Cardiac fibroblast (primary cell): Measurements from ENCODE around the gene KASH5.

ENCODE experiments used
- DNase-seq, 2 donors: peaks; one replicate each; pipeline versions ENCODE4 v3.0.0 to v3.0.0-alpha.2; 2010; ENCODE audit warnings: low read depth in 2 of 2
- H3K4me3 ChIP-seq, 2 donors: replicated peaks in 1 of 2; 1 replicate in 1 of 2; 2 replicates in 1 of 2; pipeline ENCODE4 v1.5.1; 2011; ENCODE audit warnings: low read depth in 2 of 2, low read length in 2 of 2, mild to moderate bottlenecking in 2 of 2, moderate library complexity in 1 of 2
- TF ChIP-seq, protein P1 (sequence below): IDR thresholded peaks from one replicate; pipeline ENCODE4 v1.5.1; 2011; ENCODE audit warnings: low read depth, mild to moderate bottlenecking, low read length, inconsistent platforms

KASH5 gene

DNA sequence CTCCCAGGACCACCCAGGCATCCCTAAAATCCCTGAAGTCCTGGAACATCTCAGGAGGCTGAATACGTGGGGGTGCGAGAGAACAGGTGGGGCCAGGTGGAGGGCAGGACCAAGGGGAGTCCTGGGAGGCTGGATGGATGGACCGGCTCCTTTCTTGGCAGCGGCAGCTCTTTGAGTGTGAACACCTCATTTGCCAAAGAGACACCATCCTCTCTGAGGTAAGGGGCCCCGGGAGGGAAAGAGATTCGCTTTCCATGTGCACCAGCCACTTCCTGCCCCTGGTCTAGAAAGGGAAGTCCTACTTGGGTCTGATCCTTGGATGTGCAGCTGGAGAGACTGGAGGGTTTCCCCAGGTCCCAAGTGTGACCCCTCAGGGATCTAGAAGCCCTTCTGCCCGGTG is 19.0 kb downstream of the KASH5 start:
- TF ChIP-seq, protein P1, sequence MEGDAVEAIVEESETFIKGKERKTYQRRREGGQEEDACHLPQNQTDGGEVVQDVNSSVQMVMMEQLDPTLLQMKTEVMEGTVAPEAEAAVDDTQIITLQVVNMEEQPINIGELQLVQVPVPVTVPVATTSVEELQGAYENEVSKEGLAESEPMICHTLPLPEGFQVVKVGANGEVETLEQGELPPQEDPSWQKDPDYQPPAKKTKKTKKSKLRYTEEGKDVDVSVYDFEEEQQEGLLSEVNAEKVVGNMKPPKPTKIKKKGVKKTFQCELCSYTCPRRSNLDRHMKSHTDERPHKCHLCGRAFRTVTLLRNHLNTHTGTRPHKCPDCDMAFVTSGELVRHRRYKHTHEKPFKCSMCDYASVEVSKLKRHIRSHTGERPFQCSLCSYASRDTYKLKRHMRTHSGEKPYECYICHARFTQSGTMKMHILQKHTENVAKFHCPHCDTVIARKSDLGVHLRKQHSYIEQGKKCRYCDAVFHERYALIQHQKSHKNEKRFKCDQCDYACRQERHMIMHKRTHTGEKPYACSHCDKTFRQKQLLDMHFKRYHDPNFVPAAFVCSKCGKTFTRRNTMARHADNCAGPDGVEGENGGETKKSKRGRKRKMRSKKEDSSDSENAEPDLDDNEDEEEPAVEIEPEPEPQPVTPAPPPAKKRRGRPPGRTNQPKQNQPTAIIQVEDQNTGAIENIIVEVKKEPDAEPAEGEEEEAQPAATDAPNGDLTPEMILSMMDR = no peak
- no peak for DNase-seq
- H3K4me3 ChIP-seq = no peak overlapping the region

DNA sequence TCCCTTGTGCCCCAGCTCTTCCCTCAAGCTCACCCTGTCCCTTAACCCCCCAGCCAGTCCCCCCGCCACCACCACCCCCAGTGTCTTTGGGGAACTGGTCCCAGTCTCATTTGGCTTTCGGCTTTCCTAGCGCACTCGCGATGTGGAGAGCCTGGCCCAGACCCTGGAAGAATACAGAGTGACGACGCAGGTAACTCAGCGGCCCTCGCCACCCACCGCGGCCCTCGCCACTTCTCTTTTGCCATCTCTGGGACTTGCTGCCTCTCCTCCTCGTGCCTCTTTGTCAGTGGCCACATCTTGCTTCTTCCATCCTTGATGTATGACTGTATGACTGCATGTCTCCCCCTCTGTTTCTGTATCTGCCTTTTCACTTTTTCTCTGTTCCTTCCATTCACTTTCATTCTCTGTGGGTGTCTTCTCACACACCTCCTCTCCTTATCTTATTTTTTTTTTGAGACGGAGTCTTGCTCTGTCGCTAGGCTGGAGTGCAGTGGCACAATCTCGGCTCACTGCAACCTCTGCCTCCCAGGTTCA is 19.5 kb downstream of the KASH5 start:
- DNase-seq = no peak
- TF ChIP-seq, protein P1 = no peak
- no peak overlapping the region for H3K4me3 ChIP-seq

DNA sequence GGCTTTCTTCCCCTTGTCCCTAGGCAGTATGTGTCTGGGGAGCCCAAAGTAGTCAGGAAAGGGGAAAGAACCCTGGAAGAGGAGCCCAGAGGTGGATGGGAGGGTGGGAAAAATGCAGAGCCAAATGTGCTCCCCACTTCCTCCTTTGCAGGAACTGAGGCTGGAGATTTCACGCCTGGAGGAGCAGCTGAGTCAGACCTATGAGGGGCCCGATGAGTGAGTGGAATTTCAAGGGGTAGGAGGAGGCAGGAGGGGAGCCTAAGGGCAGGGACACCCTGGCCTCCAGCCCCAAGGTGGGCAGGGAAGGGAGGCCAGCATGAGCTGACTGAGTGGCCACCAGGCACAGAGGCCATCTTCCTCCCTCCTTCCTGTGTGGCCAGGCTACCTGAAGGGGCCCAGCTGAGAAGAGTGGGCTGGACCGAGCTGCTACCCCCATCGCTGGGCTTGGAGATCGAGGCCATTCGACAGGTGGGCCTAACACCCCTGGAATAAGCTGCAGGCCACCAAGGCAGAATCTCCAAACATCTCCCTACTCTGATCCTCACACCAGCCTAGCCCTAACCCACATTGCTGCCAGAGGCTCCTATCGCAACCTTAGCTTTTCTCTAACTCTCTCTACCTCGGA is 20.9 kb downstream of the KASH5 start:
- no peak overlapping the region for H3K4me3 ChIP-seq
- no peak for DNase-seq
- TF ChIP-seq, protein P1 = no peak

DNA sequence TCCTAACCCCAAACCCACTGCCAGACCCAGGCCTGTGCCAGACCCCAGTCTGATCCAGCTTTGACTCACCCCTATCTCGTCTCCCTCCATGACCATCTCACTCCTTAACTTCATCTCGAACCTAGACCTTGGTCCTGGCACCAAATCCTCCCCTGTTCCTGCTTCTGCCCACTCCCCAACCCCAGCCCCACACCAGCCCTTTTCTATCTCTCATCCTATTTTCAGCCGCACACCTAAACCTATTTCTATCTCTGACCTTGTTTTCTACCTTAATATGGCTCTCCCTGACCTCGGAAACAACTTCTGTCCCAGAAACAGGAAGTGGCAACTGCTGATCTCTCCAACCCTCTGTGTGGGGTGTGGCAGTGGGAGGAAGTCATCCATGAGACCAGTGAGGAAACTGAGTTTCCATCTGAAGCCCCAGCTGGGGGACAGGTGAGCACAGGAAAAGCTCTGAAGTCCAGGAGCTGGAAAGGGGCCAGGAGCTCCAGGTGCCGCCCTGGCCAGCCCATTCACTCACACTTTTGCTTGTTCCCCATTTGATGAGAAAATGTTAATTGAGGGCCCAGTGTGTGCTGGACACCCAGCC is 21.5 kb downstream of the KASH5 start:
- H3K4me3 ChIP-seq = no peak overlapping the region
- DNase-seq = no peak
- TF ChIP-seq, protein P1 = no peak

DNA sequence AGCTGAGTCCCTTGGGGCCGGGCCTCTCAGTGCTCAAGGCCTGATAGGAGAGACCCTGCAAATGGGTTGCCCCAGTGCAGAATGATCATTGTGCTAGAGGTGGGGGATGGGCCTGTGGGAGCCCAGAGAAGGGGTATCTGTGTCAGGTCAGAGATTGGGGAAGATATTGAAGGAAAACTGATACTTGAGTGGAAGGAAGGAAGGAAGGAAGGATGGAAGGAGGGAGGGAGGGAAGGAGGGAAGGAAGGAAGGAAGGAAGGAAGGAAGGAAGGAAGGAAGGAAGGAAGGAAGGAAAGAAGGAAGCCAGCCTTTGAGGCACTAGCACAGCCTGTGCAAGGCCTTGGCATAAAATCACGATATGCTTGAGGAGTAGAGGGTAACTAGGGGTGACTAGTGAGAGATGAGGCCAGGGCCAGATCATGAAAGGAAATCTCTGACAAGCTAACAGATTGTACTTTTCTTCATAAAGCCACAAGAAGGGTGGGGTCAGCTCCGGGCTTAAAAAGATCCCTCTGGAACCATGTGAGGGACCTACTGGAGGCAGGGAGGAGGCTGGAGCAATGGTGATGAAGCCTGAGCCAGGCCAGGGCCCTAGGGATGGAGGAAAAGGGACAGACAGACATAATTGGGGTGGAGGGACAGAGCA is 23.8 kb downstream of the KASH5 start:
- DNase-seq = no peak
- TF ChIP-seq, protein P1 = no peak
- no peak overlapping the region for H3K4me3 ChIP-seq

DNA sequence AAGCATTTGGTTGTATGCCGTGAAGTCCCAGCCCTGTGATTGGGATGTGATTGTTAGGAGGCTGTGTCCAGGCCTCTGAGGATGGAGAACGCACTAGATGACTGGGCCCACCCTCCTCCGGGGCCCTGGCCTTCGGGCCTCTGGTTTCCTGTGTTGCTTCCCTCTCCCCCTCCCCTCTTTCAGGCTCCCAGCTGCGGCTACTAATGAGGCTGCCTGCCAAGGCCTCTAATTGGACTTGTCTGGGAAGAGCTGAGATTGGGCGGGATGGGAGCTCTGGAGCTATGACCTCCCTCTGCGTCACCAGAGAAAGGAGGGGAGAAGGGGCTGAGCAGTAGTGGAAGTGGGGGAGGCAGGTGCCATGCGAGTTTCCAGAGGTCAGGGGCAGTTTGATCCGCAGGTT is 25.3 kb downstream of the KASH5 start:
- TF ChIP-seq, protein P1 = no peak
- DNase-seq = peak in 1 of 2 donors; percentile 16
- no peak overlapping the region for H3K4me3 ChIP-seq
